Activated naive CD4-positive, alpha-beta T cell treated with anti-CD3 and anti-CD28 coated beads, Interleukin-2, amount 50 U/mL, for 24 hours (primary cell): ENCODE data around the gene BFSP1.

Experiments used
- H3K27ac Mint-ChIP-seq: one replicate; pipeline ENCODE4 v1.8.0; 2021; ENCODE audit warnings: mild to moderate bottlenecking, mixed read lengths
- H3K27me3 Mint-ChIP-seq: one replicate; pipeline ENCODE4 v1.8.0; 2021; ENCODE audit warnings: mixed read lengths
- H3K36me3 Mint-ChIP-seq: one replicate; pipeline ENCODE4 v1.8.0; 2021; ENCODE audit warnings: mixed read lengths
- H3K4me1 Mint-ChIP-seq: one replicate; pipeline ENCODE4 v1.8.0; 2021; ENCODE audit warnings: mixed read lengths
- H3K4me3 Mint-ChIP-seq: one replicate; pipeline ENCODE4 v1.8.0; 2021; ENCODE audit warnings: mild to moderate bottlenecking, mixed read lengths
- H3K9me3 Mint-ChIP-seq: one replicate; pipeline ENCODE4 v1.8.0; 2021; ENCODE audit warnings: mixed read lengths

The BFSP1 gene

GRCh38 chr20:17562804-17563305, 31.7 kb upstream of the BFSP1 start:
- Mint-ChIP-seq H3K36me3 (no peaks in the 10 kb centered on the region), H3K4me3 (no peak overlapping the region), H3K27me3 (peaks cover 1% of the 10 kb centered on the region), H3K4me1 (peaks cover 25% of the 10 kb centered on the region), H3K9me3 (no peaks in the 10 kb centered on the region), H3K27ac (no peak overlapping the region)

- H3K4me1 Mint-ChIP-seq: peaks cover 30% of the 10 kb centered on the region
- H3K27ac Mint-ChIP-seq: peak overlapping the region; percentile 71
- no peaks in the 10 kb centered on the region for H3K36me3 Mint-ChIP-seq
- no peak overlapping the region for H3K4me3 Mint-ChIP-seq
- H3K9me3 Mint-ChIP-seq: no peaks in the 10 kb centered on the region
- H3K27me3 Mint-ChIP-seq: no peaks in the 10 kb centered on the region
These were observed 29.3 kb upstream of the BFSP1 start for GRCh38 chr20:17560344-17561074.

DNA sequence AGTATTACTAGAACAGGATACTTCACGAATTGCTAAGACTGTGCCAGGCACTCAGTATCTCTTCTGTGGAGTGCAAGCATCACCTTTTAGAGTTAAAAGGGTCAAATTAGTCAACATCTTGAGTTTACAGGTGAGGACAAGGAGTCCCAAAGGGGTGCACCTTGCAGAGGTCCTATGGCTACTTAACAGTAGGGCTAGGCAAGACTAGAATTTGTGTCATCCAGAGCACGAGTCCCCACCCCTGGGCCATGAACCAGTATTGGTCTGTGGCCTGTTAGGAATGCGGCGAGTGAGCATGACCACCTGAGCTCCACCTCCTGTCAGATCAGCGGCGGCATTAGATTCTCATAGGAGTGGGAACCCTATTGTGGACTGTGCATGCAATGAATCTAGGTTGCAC, 28.2 kb upstream of the BFSP1 start:
- Mint-ChIP-seq H3K36me3 (no peaks in the 10 kb centered on the region), H3K27ac (no peak overlapping the region), H3K4me3 (no peak overlapping the region), H3K27me3 (no peaks in the 10 kb centered on the region), H3K9me3 (no peaks in the 10 kb centered on the region), H3K4me1 (peaks cover 30% of the 10 kb centered on the region)

GRCh38 chr20:17558941-17559304, 27.7 kb upstream of the BFSP1 start:
- Mint-ChIP-seq H3K4me1 (peaks cover 30% of the 10 kb centered on the region), H3K27me3 (no peaks in the 10 kb centered on the region), H3K4me3 (peak overlapping the region; percentile 60), H3K27ac (peak overlapping the region; percentile 87), H3K36me3 (no peaks in the 10 kb centered on the region), H3K9me3 (no peaks in the 10 kb centered on the region)

DNA sequence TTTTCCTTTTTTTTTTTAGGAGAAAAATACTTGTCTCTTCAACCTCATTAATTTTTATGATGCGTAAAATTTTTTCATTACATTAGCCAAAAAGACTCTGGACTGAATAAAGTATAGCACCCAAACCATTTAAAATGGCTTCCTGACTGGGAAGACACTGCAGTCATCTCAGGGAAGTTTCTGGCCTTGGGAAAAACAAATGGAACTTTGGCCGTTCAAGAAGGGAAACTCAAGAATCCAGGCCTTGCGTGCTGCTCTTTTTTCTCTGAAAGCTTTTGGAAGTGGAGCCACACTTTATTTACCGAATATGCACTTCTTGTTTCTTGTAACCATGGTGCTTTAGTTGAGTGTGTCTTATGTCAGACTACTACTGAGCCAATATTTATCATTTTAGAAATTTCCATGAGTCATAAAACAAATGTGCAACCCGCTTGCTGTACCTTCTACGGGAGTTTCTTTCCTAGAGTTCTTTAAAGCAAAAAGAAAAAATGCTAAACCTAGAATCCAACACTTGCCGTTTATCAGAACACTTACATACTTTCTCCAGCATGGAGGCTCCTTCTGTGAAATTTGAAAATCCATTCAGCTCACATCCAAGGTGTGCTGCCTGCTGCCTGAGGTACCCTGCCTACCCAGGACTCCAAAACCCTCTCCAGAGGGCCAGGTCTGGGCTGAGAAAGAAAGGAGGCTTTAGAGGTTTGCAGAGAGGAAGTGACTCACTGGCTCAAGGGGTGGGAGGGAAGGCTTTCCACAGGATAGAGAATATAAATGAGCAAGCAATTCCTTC, 27.2 kb upstream of the BFSP1 start:
- Mint-ChIP-seq H3K4me1 (peaks cover 30% of the 10 kb centered on the region), H3K9me3 (no peaks in the 10 kb centered on the region), H3K4me3 (peak overlapping the region; percentile 60), H3K27me3 (no peaks in the 10 kb centered on the region), H3K27ac (peak overlapping the region; percentile 87), H3K36me3 (no peaks in the 10 kb centered on the region)

GRCh38 chr20:17557675-17558006, 26.5 kb upstream of the BFSP1 start:
- no peak overlapping the region for H3K4me3 Mint-ChIP-seq
- H3K9me3 Mint-ChIP-seq: no peaks in the 10 kb centered on the region
- no peaks in the 10 kb centered on the region for H3K27me3 Mint-ChIP-seq
- peaks cover 30% of the 10 kb centered on the region for H3K4me1 Mint-ChIP-seq
- H3K27ac Mint-ChIP-seq: no peak overlapping the region
- no peaks in the 10 kb centered on the region for H3K36me3 Mint-ChIP-seq

DNA sequence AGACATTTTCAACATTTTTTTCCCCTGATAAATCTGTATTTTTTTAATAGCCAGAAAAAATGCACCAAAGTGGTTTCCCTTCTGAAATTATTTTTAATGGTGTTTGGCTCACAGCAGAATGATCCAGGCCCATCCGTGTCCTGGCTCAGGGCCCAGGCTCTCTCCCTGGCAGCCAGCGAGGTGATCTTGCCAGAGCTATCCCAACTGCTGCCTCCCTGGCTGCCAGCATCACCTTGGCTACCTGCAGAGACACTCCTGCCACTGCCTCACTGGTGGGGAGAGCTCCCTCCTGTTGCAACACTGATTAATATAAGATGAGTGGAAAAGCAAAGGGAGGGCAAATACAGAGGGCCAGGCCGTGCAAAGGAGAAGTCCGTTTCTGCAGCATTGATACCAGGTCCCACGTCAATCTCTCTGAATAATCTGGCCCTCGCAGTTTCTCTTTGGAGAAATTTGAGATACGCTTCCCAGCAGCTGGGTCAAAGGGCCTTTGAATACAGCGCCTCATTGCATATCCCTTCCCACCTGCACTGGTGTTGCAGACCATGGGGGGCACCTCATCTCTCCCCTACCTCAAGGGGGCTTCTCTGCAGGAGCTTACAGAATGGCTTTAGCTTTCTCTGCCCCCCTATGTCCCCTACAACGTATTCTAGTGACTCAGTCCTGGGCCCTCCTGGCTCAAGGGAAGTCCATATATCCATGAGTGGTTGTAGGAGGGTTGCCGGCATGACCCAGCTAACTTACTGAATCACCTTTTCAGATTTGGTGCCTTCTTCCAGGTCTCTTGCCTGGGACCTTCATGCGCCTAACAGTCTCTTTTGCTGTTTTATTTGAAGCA, 25.9 kb upstream of the BFSP1 start:
- Mint-ChIP-seq H3K27me3 (no peaks in the 10 kb centered on the region), H3K27ac (no peak overlapping the region), H3K9me3 (no peaks in the 10 kb centered on the region), H3K36me3 (no peaks in the 10 kb centered on the region), H3K4me1 (peaks cover 30% of the 10 kb centered on the region), H3K4me3 (no peak overlapping the region)

DNA sequence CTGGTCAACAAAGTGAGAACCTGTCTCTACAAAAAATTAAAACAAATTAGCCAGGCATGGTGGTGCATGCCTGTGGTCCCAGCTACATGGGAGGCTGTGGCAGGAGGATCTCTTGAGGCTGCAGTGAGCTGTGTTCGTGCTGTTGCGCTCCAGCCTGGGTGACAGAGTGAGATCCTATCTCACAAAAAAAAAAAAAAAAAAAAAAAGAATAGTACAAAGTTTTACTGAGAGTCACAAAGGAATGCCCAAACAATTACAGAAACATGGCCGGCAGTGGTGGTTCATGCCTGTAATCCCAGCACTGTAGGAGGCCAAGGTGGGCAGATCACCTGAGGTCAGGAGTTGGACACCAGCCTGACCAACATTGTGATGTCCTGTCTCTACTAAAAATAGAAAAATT, 23.9 kb upstream of the BFSP1 start:
- Mint-ChIP-seq H3K36me3 (no peaks in the 10 kb centered on the region), H3K4me1 (peaks cover 19% of the 10 kb centered on the region), H3K27me3 (no peaks in the 10 kb centered on the region), H3K9me3 (no peaks in the 10 kb centered on the region), H3K27ac (no peak overlapping the region), H3K4me3 (no peak overlapping the region)

DNA sequence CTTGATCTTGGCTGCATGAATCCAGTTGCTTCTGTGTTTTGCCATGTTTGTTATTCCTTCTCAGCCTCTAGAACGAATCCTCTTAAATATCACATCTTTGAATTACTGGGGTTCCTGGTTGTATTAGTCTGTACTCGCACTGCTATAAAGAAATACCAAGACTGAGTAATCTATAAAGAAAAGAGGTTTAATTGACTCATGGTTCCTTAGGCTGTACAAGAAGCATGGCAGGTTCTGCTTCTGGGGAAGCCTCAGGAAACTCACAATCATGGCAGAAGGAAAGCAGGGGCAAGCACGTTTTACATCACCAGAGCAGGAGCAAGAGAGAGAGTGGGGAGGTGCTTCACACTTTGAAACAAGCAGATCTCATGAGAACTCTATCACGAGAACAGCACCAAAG, 18.0 kb upstream of the BFSP1 start:
- no peaks in the 10 kb centered on the region for H3K4me1 Mint-ChIP-seq
- H3K4me3 Mint-ChIP-seq: no peak overlapping the region
- H3K27me3 Mint-ChIP-seq: no peaks in the 10 kb centered on the region
- H3K9me3 Mint-ChIP-seq: no peaks in the 10 kb centered on the region
- H3K27ac Mint-ChIP-seq: no peak overlapping the region
- no peaks in the 10 kb centered on the region for H3K36me3 Mint-ChIP-seq

GRCh38 chr20:17545127-17545526, 13.9 kb upstream of the BFSP1 start:
- Mint-ChIP-seq H3K4me1 (no peaks in the 10 kb centered on the region), H3K27ac (no peak overlapping the region), H3K27me3 (peaks cover 7% of the 10 kb centered on the region), H3K4me3 (no peak overlapping the region), H3K9me3 (no peaks in the 10 kb centered on the region), H3K36me3 (no peaks in the 10 kb centered on the region)

- no peaks in the 10 kb centered on the region for H3K4me1 Mint-ChIP-seq
- no peak overlapping the region for H3K27ac Mint-ChIP-seq
- H3K9me3 Mint-ChIP-seq: no peaks in the 10 kb centered on the region
- H3K36me3 Mint-ChIP-seq: no peaks in the 10 kb centered on the region
- H3K4me3 Mint-ChIP-seq: no peak overlapping the region
- H3K27me3 Mint-ChIP-seq: peaks cover 7% of the 10 kb centered on the region
These were observed 12.5 kb upstream of the BFSP1 start for GRCh38 chr20:17543531-17544131.

GRCh38 chr20:17542993-17543412, 11.8 kb upstream of the BFSP1 start:
- H3K4me1 Mint-ChIP-seq: no peaks in the 10 kb centered on the region
- no peak overlapping the region for H3K4me3 Mint-ChIP-seq
- H3K27me3 Mint-ChIP-seq: peaks cover 7% of the 10 kb centered on the region
- H3K9me3 Mint-ChIP-seq: no peaks in the 10 kb centered on the region
- H3K36me3 Mint-ChIP-seq: no peaks in the 10 kb centered on the region
- no peak overlapping the region for H3K27ac Mint-ChIP-seq

- Mint-ChIP-seq H3K4me1 (no peaks in the 10 kb centered on the region), H3K4me3 (no peak overlapping the region), H3K36me3 (no peaks in the 10 kb centered on the region), H3K27me3 (peaks cover 9% of the 10 kb centered on the region), H3K27ac (no peak overlapping the region), H3K9me3 (no peaks in the 10 kb centered on the region)
These were observed 11.3 kb upstream of the BFSP1 start for GRCh38 chr20:17542481-17542880.

GRCh38 chr20:17541996-17542395, 10.8 kb upstream of the BFSP1 start:
- no peak overlapping the region for H3K27ac Mint-ChIP-seq

GRCh38 chr20:17541596-17541995, 10.4 kb upstream of the BFSP1 start:
- H3K27me3 Mint-ChIP-seq: peaks cover 9% of the 10 kb centered on the region

More at GRCh38 chr20:17541996-17542395, 10.8 kb upstream of the BFSP1 start:
- H3K4me1 Mint-ChIP-seq: no peaks in the 10 kb centered on the region
- H3K36me3 Mint-ChIP-seq: no peaks in the 10 kb centered on the region
- H3K9me3 Mint-ChIP-seq: no peaks in the 10 kb centered on the region
- H3K4me3 Mint-ChIP-seq: no peak overlapping the region
- H3K27me3 Mint-ChIP-seq: peaks cover 9% of the 10 kb centered on the region

More at GRCh38 chr20:17541596-17541995, 10.4 kb upstream of the BFSP1 start:
- H3K4me3 Mint-ChIP-seq: no peak overlapping the region
- no peak overlapping the region for H3K27ac Mint-ChIP-seq
- no peaks in the 10 kb centered on the region for H3K9me3 Mint-ChIP-seq
- H3K4me1 Mint-ChIP-seq: no peaks in the 10 kb centered on the region
- no peaks in the 10 kb centered on the region for H3K36me3 Mint-ChIP-seq
